Lower lobe of right lung (tissue), 2 donors: ENCODE data around the gene CHID1. TPM values are rescaled to one million over a fixed set of nuclear protein-coding genes. Genes with fewer than 3 reads are reported as not detected.

ENCODE experiments used
- ATAC-seq, 2 donors: fragments of 200-7000 bp; cut with Tn5 transposase; one replicate each; pipeline ENCODE4 v1.9.1; 2020 to 2022; ENCODE audit warnings: mild to moderate bottlenecking in 2 of 2, moderate library complexity in 2 of 2
- DNase-seq: peaks from one replicate; pipeline ENCODE4 v3.0.0-alpha.2; 2020
- H3K27ac ChIP-seq: fragments of 200-600 bp; one replicate; pipeline ENCODE4 v1.8.0; 2022
- H3K27me3 ChIP-seq: fragments of 200-600 bp; one replicate; pipeline ENCODE4 v1.8.0; 2022; ENCODE audit warnings: low read depth
- H3K36me3 ChIP-seq: fragments of 200-600 bp; one replicate; pipeline ENCODE4 v1.8.0; 2022; ENCODE audit warnings: mild to moderate bottlenecking
- H3K4me1 ChIP-seq: fragments of 200-600 bp; one replicate; pipeline ENCODE4 v1.8.0; 2022
- H3K4me3 ChIP-seq: fragments of 200-600 bp; one replicate; pipeline ENCODE4 v1.8.0; 2022; ENCODE audit warnings: mild to moderate bottlenecking
- H3K9me3 ChIP-seq: fragments of 200-600 bp; one replicate; pipeline ENCODE4 v1.8.0; 2022
- CTCF ChIP-seq: fragments of 200-600 bp; IDR thresholded peaks from one replicate; pipeline ENCODE4 v1.8.0; 2022; ENCODE audit warnings: antibody characterized with exemption, mild to moderate bottlenecking
- intact Hi-C: fragments of 100-400 bp; cut with DNase I; formaldehyde crosslinking; loops from one replicate; pipeline ENCODE4 v1.11.0; 2022
- total RNA-seq: library from RNA; stranded (reverse); fragmentation: NEBNext Ultra II Directional; extraction: Animal tissue kit (Norgen Biotek cat#: 25700); gene quantifications from one replicate; pipeline ENCODE4 v1.2.1, GENCODE V29; 2021
- donor health status: DM: no; HTN: yes; CAD: no; lungs with severe emphysema.

Gene CHID1
- total RNA-seq, 1 donor from 2014 or later: 65.0 TPM

GRCh38 chr11:819943-820649, 90.5 kb downstream of the CHID1 start:
- Histone ChIP-seq H3K4me1 (peaks cover 32% of the 10 kb centered on the region), H3K4me3 (peak overlapping the region; percentile 68), H3K9me3 (no peaks in the 10 kb centered on the region), H3K27ac (peak overlapping the region; percentile 95), H3K27me3 (no peaks in the 10 kb centered on the region), H3K36me3 (peaks cover 36% of the 10 kb centered on the region)
- ATAC-seq (peak; percentile 79 to 83), DNase-seq (peak; percentile 97)
- intact Hi-C loops: no loop called here
- TF ChIP-seq CTCF: no peak

- intact Hi-C loops: no loop called here
- TF ChIP-seq CTCF: peak; percentile 6
- ATAC-seq (peak; percentile 92 to 93), DNase-seq (peak; percentile 95)
- H3K27me3 ChIP-seq: no peaks in the 10 kb centered on the region
- peaks cover 28% of the 10 kb centered on the region for H3K36me3 ChIP-seq
- H3K27ac ChIP-seq: peak overlapping the region; percentile 95
- H3K4me3 ChIP-seq: peak overlapping the region; percentile 68
- H3K9me3 ChIP-seq: no peaks in the 10 kb centered on the region
- peaks cover 32% of the 10 kb centered on the region for H3K4me1 ChIP-seq
These were observed 91.3 kb downstream of the CHID1 start for GRCh38 chr11:819129-819931.

GRCh38 chr11:818396-819128, 92.0 kb downstream of the CHID1 start, which contains the start of gene PNPLA2:
PNPLA2 (plus strand) TSS chr11:818914; CDS start chr11:819719, 805 bp downstream.
- DNase-seq (no peak), ATAC-seq (peak; percentile 36 to 53)
- Histone ChIP-seq H3K4me1 (peaks cover 32% of the 10 kb centered on the region), H3K9me3 (no peaks in the 10 kb centered on the region), H3K36me3 (peaks cover 27% of the 10 kb centered on the region), H3K27ac (peak within 1 kb of the TSS; percentile 95), H3K4me3 (peak within 1 kb of the TSS; percentile 68), H3K27me3 (no peaks in the 10 kb centered on the region)
- intact Hi-C loops: no loop called here
- no peak for TF ChIP-seq CTCF

Other genes with a start within 250 kb of the CHID1 start
- gene DEAF1, start 215.6 kb downstream of the CHID1 start, total RNA-seq: 32.0 TPM
- 33.9 TPM for gene TMEM80, start 215.0 kb downstream of the CHID1 start, total RNA-seq
- 156 TPM for gene EPS8L2, start 204.6 kb downstream of the CHID1 start, total RNA-seq
- 218 TPM for gene TALDO1, start 163.3 kb downstream of the CHID1 start, total RNA-seq
- gene GATD1, start 133.3 kb downstream of the CHID1 start, total RNA-seq: 46.7 TPM
- not detected for gene CEND1, start 120.7 kb downstream of the CHID1 start, total RNA-seq
- 18.2 TPM for gene SLC25A22, start 112.5 kb downstream of the CHID1 start, total RNA-seq
- 12.6 TPM for gene PIDD1, start 105.6 kb downstream of the CHID1 start, total RNA-seq
- gene RPLP2, start 100.8 kb downstream of the CHID1 start, total RNA-seq: 1,518 TPM
- 137 TPM for gene PNPLA2, start 91.9 kb downstream of the CHID1 start, total RNA-seq
- 43.6 TPM for gene CRACR2B, start 82.9 kb downstream of the CHID1 start, total RNA-seq
- gene CD151, start 77.9 kb downstream of the CHID1 start, total RNA-seq: 387 TPM
- gene POLR2L, start 68.3 kb downstream of the CHID1 start, total RNA-seq: 127 TPM
- gene TSPAN4, start 68.0 kb downstream of the CHID1 start, total RNA-seq: 140 TPM
- 130 TPM for gene AP2A2, start 15.1 kb upstream of the CHID1 start, total RNA-seq
- 0.09 TPM for gene MUC6, start 125.9 kb upstream of the CHID1 start, total RNA-seq
- not detected for gene MUC2, start 164.1 kb upstream of the CHID1 start, total RNA-seq
- 0.35 TPM for gene MUC5AC, start 247.1 kb upstream of the CHID1 start, total RNA-seq